Lung (tissue), 12 donors: ENCODE measurements around the gene LRCH1. TPM values are rescaled to one million over a fixed set of nuclear protein-coding genes. Genes with fewer than 3 reads are reported as not detected.

Source experiments
- ATAC-seq: fragments of 200-7000 bp; cut with Tn5 transposase; one replicate; pipeline ENCODE4 v1.9.1; 2020; ENCODE audit warnings: moderate number of reproducible peaks; ENCODE audit not compliant: insufficient read depth, low FRiP score
- DNase-seq, 3 donors: peaks; one replicate each; pipeline ENCODE4 v3.0.0-alpha.2; 2013 to 2017
- H3K27ac ChIP-seq, 2 donors: one replicate each; pipeline ENCODE4 v1.5.1; 2013; ENCODE audit warnings: mild to moderate bottlenecking in 2 of 2, moderate library complexity in 2 of 2, control low read depth in 1 of 2, inconsistent platforms in 1 of 2, low read depth in 1 of 2, low read length in 1 of 2
- H3K27me3 ChIP-seq, 3 donors: one replicate each; pipeline ENCODE4 v1.5.1; 2013; ENCODE audit warnings: low read length in 2 of 3; ENCODE audit not compliant: control insufficient read depth in 3 of 3, insufficient read depth in 3 of 3
- H3K36me3 ChIP-seq, 4 donors: one replicate each; pipeline ENCODE4 v1.5.1; 2013; ENCODE audit warnings: low read length in 4 of 4, mild to moderate bottlenecking in 1 of 4, moderate library complexity in 1 of 4; ENCODE audit not compliant: control insufficient read depth in 4 of 4, insufficient read depth in 4 of 4
- H3K4me1 ChIP-seq, 5 donors: one replicate each; pipeline ENCODE4 v1.5.1; 2013; ENCODE audit warnings: low read length in 5 of 5, mild to moderate bottlenecking in 2 of 5, moderate library complexity in 1 of 5; ENCODE audit not compliant: control insufficient read depth in 5 of 5, insufficient read depth in 5 of 5
- H3K4me3 ChIP-seq: one replicate; pipeline ENCODE4 v1.5.1; 2013; ENCODE audit warnings: mild to moderate bottlenecking, control low read depth, moderate library complexity
- H3K9ac ChIP-seq, 2 donors: one replicate each; pipeline ENCODE4 v1.5.1; 2013; ENCODE audit warnings: low read length in 2 of 2, control low read depth in 1 of 2; ENCODE audit not compliant: insufficient read depth in 1 of 2
- H3K9me3 ChIP-seq, 4 donors: one replicate each; pipeline ENCODE4 v1.5.1; 2013; ENCODE audit warnings: low read length in 3 of 4, mild to moderate bottlenecking in 1 of 4, moderate library complexity in 1 of 4; ENCODE audit not compliant: control insufficient read depth in 4 of 4, insufficient read depth in 3 of 4
- CTCF ChIP-seq: IDR thresholded peaks from 2 replicates; pipeline ENCODE4 v1.5.1; 2012; ENCODE audit warnings: mild to moderate bottlenecking; ENCODE audit errors: control extremely low read depth, extremely low read depth
- WGBS, 2 donors: extraction: QIAGEN DNeasy Blood & Tissue Kit; methylation state at CpG; one replicate each; pipeline ENCODE4 v1.1.7; 2013; 5-methylcytosine and 5-hydroxymethylcytosine counted together
- polyA plus RNA-seq, 2 donors: library from polyadenylated mRNA; stranded (reverse); fragments of 200-250 nt; gene quantifications; one replicate each; pipeline ENCODE4 v1.2.1, GENCODE V29; 2013
- total RNA-seq, 2 donors: library from RNA; depleted of rRNA in 1 of 2; stranded (reverse); fragments of >200 nt in 1 of 2; gene quantifications; one replicate each; pipeline ENCODE4 v1.2.1, GENCODE V29; 2014 to 2021
- donor health status: control.
- donor health status: control.
- donor health status: Bipolar disorder and iron deficiency.
- donor health status: healthy.
- donor health status: DM: yes; HTN: yes; CAD: no.

LRCH1 gene
- total and polyA plus RNA-seq, 4 donors: 3.6 to 35.4 (median 13.2) TPM

GRCh38 chr13:46535002-46535401 is 18.0 kb upstream of the LRCH1 start:
- H3K27ac ChIP-seq: no peak overlapping the region
- H3K27me3 ChIP-seq: no peaks in the 10 kb centered on the region
- ATAC-seq: no peak
- H3K4me1 ChIP-seq: peaks cover 0 to 8% (median 0%) of the 10 kb centered on the region in 5 donors
- H3K9me3 ChIP-seq: no peaks in the 10 kb centered on the region
- WGBS, 2 donors: 97 to 98% methylated on average over 4 of the region's 4 CpGs
- no peaks in the 10 kb centered on the region for H3K36me3 ChIP-seq
- no peak for TF ChIP-seq CTCF
- H3K4me3 ChIP-seq: no peak overlapping the region
- no peak overlapping the region for H3K9ac ChIP-seq
- DNase-seq: no peak

GRCh38 chr13:46535825-46536224 is 17.1 kb upstream of the LRCH1 start:
- Histone ChIP-seq H3K27me3 (no peaks in the 10 kb centered on the region), H3K4me1 (peaks cover 0 to 6% (median 0%) of the 10 kb centered on the region in 5 donors), H3K9me3 (no peaks in the 10 kb centered on the region), H3K36me3 (no peaks in the 10 kb centered on the region), H3K9ac (no peak overlapping the region), H3K4me3 (no peak overlapping the region), H3K27ac (no peak overlapping the region)
- no peak for DNase-seq
- ATAC-seq: no peak
- WGBS, 2 donors: 36 to 62% methylated on average over 1 of the region's 1 CpG
- no peak for TF ChIP-seq CTCF

GRCh38 chr13:46536341-46536740 is 16.6 kb upstream of the LRCH1 start:
- H3K4me1 ChIP-seq: peaks cover 0 to 2% (median 0%) of the 10 kb centered on the region in 5 donors
- no peak for TF ChIP-seq CTCF
- no peak for DNase-seq
- H3K9me3 ChIP-seq: no peaks in the 10 kb centered on the region
- no peaks in the 10 kb centered on the region for H3K27me3 ChIP-seq
- no peak overlapping the region for H3K27ac ChIP-seq
- WGBS, 2 donors: 97 to 100% methylated on average over 2 of the region's 2 CpGs
- no peak for ATAC-seq
- H3K36me3 ChIP-seq: no peaks in the 10 kb centered on the region
- H3K9ac ChIP-seq: no peak overlapping the region
- H3K4me3 ChIP-seq: no peak overlapping the region

- 88 to 95% methylated on average over 3 of the region's 3 CpGs for WGBS, 2 donors
- Histone ChIP-seq H3K9me3 (no peaks in the 10 kb centered on the region), H3K27me3 (no peaks in the 10 kb centered on the region), H3K4me3 (no peak overlapping the region), H3K4me1 (peaks cover 0 to 1% (median 0%) of the 10 kb centered on the region in 5 donors), H3K27ac (no peak overlapping the region), H3K36me3 (no peaks in the 10 kb centered on the region), H3K9ac (no peak overlapping the region)
- TF ChIP-seq CTCF: no peak
- DNase-seq (no peak), ATAC-seq (no peak)
Observed at GRCh38 chr13:46539231-46539630, 13.7 kb upstream of the LRCH1 start.
